NB4 (cell line): ENCODE data around the gene OR2AP1.

Source experiments
- DNase-seq: peaks from one replicate; pipeline ENCODE4 v3.0.0; 2010; ENCODE audit warnings: low read depth
- H3K4me3 ChIP-seq: one replicate; pipeline ENCODE4 v1.5.1; 2011; ENCODE audit warnings: mild to moderate bottlenecking, low read depth, low read length, moderate library complexity
- MYC ChIP-seq: IDR thresholded peaks from 2 replicates; pipeline ENCODE4 v1.6.1; 2011; ENCODE audit warnings: low read depth, low read length
- POLR2A ChIP-seq: IDR thresholded peaks from 2 replicates; pipeline ENCODE4 v1.6.1; 2011; ENCODE audit warnings: mild to moderate bottlenecking; ENCODE audit not compliant: insufficient read length; ENCODE audit errors: extremely low read depth
- TF ChIP-seq, protein P1 (sequence below): IDR thresholded peaks from 2 replicates; pipeline ENCODE4 v1.6.1; 2011; ENCODE audit warnings: low read depth, low read length
- TF ChIP-seq, protein P2 (sequence below): IDR thresholded peaks from one replicate; pipeline ENCODE4 v1.5.1; 2012; ENCODE audit warnings: low read depth, low read length

OR2AP1 gene

DNA sequence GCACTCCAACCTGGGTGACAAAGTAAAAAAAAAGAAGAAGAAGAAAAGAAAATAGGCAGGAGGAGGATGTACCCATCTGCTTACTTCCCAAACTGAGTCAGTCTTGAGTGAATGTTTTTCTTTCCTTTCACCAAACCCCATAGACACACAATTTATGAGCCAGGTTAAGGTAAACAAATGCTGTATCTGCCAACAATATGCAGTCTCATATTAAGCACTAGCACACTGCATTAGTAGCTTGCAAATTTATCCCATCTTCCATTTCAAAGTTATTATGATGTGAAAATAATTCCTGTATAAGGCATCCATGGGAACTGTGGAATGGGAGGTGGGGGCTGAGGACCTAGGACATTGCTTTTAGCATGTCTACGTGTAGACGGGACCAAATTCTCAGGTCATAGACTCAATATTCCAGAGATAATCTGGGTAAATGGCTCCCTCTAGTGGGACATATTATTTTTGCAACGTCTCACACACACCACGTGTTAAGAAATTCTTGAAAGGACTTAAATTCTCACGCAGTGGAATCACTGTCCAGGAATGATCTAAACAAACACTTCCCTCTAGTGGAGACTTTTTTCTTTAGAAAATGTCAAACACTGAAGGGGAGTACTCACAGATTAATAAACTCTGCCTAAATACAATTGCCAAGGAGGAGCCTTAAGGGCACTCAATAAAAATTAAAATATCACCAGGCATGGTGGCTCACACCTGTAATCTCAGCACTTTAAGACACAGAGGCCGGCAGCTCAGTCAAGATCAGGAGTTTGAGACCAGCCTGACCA, 47.3 kb downstream of the OR2AP1 start:
- peak; percentile 89 for DNase-seq
- no peak overlapping the region for H3K4me3 ChIP-seq
- peak; percentile 95 for TF ChIP-seq MYC
- no peak for TF ChIP-seq POLR2A
- TF ChIP-seq, protein P1, sequence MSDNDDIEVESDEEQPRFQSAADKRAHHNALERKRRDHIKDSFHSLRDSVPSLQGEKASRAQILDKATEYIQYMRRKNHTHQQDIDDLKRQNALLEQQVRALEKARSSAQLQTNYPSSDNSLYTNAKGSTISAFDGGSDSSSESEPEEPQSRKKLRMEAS: peak; percentile 97
- TF ChIP-seq, protein P2, sequence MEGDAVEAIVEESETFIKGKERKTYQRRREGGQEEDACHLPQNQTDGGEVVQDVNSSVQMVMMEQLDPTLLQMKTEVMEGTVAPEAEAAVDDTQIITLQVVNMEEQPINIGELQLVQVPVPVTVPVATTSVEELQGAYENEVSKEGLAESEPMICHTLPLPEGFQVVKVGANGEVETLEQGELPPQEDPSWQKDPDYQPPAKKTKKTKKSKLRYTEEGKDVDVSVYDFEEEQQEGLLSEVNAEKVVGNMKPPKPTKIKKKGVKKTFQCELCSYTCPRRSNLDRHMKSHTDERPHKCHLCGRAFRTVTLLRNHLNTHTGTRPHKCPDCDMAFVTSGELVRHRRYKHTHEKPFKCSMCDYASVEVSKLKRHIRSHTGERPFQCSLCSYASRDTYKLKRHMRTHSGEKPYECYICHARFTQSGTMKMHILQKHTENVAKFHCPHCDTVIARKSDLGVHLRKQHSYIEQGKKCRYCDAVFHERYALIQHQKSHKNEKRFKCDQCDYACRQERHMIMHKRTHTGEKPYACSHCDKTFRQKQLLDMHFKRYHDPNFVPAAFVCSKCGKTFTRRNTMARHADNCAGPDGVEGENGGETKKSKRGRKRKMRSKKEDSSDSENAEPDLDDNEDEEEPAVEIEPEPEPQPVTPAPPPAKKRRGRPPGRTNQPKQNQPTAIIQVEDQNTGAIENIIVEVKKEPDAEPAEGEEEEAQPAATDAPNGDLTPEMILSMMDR: peak; percentile 63

DNA sequence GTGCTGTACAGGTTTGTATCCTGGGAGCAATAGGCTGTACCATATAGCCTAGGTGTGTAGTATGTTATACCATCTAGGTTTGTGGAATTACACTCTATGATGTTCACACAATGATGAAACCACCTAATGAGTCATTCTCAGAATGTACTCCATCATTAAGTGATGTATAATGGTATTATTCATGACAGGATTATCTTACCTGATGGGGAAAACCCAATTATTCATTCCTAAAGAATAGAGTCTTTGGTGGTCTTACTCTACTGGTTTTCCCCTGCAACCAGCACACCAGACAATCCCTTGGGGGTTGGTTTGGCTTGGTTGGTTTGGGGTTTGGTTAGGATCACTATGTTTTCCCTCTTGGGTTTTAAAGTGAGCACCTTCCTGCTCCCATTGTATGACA, 51.8 kb downstream of the OR2AP1 start:
- DNase-seq: no peak
- no peak overlapping the region for H3K4me3 ChIP-seq
- no peak for TF ChIP-seq MYC
- no peak for TF ChIP-seq POLR2A
- TF ChIP-seq, protein P2: no peak
- TF ChIP-seq, protein P1: no peak
